T1000 (cell line): ENCODE measurements around the gene ENDOD1.

ENCODE experiments used
- DNase-seq: peaks from one replicate; lab custom pipeline; 2025; ENCODE audit warnings: mixed read lengths; lab: John Stamatoyannopoulos, UW

Gene ENDOD1

DNA sequence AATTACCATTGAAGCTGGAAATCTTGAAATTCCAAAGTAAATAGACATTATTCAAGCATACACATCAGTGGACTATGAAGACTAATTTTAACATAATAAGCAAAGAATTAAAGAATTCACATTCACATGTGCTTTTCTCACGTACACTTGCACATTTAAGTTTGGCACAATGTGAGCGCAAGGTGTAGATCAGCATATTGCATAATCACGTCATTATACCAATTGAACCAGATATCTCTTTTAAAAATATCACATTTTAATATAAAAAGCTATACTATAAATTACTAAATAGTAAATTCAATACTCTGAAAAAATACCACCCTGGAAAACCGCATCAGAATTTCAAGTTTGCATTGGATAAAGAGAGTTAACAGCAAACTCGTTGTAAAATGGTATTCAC, 80.6 kb downstream of the ENDOD1 start:
- no peak for DNase-seq

GRCh38 chr11:95175818-95176380, 86.3 kb downstream of the ENDOD1 start:
- DNase-seq: no peak
